ENCODE results near the gene WNT7B.

WNT7B gene

DNA sequence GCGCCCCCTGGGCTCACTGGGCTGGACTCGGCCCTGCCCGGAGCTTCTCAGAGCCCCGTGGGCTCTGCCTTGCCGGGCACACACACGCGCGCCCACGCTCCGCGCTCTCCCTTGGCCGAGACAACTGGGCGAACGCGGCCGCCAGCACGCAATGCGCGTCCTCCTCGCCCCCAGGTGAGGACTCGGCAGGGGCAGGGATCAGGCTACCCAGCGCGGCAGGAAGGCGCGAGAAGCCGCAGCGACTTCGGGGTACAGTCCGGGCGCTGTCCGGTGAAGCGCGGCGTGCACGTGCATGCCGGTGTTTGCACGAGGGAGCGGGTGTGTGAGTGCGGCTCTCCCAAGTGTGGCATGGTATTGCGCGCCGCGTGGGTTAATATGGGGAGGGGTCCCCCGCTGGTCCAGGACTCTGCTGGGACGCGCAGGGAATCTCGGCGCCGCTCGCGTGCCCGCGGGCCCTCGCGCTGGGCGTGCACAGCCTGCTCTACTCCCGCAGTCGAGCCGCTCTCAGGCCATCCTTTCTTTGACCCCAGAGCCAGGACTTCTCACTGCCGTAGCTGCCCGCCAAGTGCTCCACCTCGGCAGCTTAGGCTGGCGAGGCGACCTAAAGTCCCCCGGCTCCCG is 5.4 kb downstream of the WNT7B start:
- DNase-seq (ENCODE audit: low read depth), result no peak

DNA sequence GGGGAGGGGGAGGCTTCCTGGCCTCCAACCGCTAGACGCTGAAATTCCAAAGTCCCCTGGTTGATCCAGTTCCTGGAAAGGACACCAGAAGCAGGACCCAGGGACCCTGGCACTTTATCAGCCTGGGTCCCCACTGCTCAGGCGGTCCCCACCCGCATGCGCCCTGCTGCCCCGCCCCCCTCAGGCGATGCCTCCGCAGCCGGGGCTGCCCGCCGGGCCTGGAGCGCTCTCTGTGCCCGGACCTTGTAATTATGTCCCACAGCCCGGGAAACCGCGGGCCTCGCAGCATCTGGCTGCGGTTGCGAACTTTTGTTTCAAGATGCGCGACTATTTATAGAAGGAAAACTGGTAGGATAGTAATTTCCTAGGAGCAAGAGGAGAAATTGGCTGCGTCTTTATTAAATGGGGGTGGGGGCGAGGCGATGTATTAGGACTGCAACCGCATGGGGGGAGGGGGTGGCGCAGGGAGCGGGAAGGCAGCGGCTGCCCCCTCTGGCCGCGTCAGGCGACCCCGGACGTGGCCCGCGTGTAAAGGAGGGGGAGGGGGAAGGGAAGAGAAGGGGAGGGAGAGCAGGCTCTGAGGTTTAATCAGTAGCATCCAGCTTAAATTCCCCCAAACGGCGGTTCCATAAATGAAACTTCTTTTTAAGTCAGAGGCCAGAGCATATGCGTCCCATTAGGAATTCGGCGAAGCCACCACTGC is 6.1 kb downstream of the WNT7B start:
- no peak for DNase-seq (ENCODE audit: low read depth)

DNA sequence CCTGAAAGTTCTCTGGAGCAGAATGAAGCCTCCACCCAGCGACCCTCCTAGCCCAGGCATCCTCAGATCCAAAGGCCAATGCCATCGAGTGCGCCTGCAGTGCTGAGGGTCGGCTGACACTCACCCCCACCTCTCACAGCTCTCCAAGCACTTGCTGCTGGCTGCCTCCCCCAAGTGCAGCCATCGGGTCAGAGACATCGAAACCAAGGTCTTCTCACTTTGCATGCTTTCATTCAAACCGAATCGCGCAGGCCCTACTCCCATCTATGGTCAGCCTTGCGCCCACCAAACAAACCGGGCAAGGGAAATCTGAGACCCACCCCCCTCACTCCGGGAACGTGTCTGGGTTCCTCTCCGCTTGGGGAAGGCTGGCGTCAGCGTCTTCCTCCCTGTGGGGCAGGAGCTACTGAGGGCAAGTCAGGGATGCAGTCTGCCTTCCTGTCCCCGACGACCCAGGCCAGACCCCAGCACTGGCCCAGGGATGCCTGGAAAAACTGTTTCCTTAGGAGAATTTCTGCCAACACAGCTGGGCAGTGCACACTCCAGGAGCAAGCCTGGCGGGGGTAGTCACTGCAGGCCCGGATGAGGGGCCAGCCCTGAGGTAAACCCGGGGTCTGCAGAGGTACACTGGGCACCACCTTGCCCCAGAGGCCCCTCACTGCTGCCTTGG is 7.0 kb downstream of the WNT7B start:
- no peak for DNase-seq (ENCODE audit: low read depth)

DNA sequence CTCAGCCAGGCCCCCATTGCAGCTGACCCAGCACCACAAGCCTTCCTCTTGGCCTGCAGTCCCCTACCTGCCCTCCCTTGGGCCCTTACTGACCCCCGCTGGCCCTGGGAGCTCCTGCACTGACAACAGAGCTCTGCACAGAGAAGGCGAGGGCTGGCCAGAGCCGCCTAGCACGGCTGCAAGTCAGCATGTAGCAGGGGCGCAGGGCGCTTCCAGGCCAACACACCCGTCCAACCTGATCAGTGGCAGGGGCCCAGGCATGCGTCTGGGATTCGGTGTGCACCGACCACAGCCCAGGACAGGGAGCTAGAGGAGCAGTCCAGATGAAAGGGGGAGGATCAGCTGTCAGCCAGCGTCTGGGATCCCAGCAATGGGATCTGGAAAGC is 7.6 kb downstream of the WNT7B start:
- no peak for DNase-seq (ENCODE audit: low read depth)

DNA sequence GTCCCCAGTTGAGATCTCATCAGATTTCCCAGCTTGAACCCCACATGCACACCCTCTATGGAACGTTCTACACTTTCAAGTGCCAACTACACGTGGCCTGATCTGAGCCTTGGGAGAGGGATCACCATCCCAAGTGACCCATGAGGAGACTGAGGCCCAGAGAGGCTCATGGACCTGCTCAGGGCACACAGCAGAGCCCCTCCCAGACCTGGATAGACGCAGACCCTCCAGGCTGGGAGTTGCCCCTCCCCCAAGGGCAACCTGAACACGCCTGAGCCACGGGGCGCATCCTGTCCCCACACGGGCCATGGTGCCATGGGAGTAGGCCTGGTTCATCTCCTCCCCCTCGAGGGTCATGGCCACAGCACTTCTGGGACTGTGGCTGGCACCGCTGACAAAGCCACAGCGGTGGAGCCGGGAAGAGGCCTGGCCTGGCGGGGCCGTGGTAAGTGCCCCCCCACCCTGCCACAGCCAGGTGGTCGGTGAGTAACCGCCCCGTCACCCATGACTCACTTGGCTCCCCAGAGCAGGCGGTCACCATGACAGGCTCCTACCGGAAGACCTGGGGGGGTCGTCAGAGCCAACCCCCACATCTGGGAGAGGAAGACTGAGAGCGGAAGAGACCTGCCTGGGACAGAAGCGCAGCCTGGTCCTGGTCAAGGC is 8.1 kb downstream of the WNT7B start:
- no peak for DNase-seq (ENCODE audit: low read depth)

DNA sequence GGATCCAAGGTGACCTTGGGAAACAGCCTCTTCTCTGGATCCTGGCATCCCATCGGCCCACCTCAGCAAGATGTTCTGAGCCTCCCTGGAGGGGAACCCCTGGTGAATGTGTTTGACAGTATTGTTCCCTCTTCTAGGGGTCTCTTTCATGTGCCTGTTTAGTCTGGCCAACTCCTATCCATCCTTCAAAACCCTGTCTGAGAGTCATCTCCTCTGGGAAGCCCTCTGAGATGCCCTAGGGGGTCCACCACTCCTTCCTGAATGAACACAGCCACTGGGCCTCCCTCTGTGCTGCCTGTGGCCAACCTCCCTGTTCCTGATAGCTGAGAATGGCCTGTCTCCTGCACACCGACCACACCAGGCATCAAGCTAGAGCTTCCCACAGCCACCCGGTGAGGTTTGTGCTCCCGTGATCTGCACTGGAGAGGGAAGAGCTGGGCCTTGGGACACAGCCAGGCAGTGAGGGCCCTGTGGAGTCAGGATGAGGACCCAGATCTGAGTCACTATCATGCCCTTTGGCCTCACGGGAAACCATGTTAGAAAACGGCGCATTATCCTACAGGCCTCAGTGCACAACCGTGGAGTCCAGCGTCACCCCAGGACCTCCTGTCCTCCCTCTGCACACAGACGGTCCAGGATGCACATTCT is 8.8 kb downstream of the WNT7B start:
- no peak for DNase-seq (ENCODE audit: low read depth)

DNA sequence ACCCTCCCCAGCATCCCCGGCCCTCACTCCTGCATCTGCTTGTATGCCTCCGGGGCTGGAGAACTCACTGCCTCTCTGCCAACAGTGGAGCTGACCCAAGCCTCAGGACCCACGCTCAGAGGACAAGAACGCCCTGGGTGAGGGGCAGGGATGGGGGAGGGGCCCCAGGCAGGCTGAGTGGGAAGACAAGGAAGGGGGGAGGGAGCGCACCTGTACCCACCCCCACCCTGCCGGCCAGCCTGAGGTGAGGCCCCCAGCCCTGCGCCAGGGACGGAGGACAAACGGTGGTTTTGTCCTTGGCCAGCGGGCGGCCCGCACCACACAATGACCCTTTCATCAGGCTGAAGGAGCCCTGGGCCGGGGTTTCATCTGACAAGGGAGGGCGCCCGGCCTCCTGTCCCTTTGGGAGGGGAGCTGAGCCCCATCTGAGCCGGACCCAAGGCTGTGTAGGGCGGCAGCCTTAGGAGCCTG is 10.0 kb downstream of the WNT7B start:
- DNase-seq (ENCODE audit: low read depth), result no peak

DNA sequence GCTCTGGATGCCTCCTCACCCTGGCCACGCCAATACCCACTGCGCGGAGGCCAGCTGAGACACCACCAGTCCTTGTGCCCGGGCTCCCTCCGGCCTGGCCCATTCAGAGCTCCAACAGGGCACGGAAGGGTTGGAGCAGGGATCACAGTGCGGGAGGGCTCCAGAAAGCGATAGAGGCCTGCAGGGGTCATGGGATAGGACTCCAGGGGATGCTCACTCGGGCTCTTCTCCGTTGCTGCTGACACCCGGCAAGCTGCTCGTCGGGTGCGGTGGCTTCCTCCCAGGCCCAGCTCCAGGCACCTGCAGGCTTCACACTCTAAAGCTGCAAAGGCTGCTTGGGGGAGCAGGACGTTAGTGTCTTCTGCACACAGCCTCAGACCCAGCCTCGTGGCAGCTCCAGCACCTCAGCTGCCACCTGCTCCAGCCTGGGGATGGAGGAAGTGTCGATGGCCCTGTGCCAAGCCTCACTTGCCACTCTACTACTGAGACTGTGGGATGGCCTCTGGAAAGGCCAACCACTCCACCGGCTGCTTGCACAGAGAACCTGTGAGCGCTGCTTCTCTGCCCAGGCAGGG is 10.6 kb downstream of the WNT7B start:
- DNase-seq (ENCODE audit: low read depth), result no peak

DNA sequence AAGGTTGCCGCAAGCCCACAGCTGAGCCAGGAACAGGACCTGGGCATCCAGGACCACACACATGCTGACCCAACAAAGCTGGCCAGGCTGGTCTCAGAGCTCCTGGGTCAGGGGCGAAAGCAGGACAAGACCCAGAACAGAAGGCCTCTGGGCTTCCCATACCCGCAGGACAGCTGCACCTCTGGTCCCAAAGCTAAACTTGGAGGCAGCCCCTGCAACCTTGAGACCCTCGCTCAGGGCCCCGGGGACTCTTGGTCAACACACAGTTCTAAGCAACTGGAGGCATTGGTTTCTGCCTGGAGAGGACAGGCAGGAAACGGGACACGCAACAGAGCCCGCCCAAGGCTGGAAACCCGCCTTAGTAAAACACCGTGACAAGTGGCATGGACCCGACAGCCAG is 11.4 kb downstream of the WNT7B start:
- no peak for DNase-seq (ENCODE audit: low read depth)

DNA sequence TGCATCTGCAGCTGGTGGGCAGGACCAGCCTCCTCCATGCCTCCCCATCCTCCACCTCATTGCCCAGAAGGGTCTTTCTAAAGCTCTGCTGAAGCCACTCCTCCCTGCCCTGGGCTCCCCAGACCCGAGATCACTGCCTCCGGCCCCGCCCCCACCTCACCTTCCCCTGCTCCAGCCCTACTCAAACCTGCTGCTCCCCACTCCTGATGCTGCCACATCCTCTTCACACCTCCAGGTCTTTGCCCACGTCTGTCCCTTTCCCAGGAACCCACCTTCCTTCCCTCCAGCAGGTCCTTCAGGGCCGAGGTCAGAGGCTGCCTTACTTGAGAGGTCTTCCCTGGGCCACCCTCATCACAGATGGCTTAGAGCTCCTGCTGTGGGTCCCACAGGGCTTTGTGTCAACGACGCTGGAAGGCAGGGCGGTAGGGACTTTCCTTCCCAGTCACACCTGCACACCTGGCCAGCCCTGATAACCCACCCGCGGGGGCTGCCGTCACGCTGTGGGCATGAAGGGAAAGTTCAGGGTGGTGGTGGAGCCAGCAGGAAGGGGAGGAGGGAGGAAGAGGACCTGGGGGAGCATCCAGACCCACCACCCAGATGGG is 11.9 kb downstream of the WNT7B start:
- no peak for DNase-seq (ENCODE audit: low read depth)

DNA sequence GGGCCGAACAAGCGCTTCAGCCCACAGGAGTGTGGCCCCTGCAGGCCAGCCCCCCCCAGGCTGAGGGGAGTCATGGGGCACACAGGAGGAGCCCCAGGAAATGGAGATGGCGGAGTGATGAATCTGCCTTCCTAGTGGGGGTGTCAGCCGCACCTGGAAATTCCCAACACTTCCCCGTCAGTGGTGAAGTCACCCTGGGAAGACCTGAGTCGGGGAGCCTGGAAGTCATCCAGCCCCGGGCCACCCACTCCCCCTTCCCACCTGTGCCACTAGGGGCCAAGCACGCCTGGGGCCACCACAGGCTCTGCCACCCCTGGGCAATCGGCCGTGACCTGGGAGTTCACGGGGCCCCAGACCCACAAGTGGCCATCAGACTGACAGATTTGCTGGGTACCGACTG is 12.6 kb downstream of the WNT7B start:
- no peak for DNase-seq (ENCODE audit: low read depth)

DNA sequence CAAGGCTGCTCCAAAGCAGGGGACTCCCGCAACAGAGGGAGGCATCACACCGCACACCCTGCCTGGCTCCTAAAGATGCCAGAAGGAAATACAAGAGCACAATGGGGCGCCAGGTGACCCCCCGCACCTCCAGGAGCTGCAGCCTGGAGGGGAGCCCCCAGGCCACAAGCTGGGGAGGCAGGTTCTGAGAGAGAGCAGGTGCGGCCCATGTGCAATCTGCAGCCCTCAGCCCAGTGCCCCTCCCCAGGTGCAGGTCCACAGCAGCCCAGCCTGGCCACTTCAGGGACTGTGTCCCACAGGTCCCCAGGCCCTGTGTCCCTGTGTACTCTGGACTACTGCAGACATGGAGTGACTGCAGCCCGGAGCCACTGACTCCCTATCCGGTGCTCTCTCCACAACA is 13.1 kb downstream of the WNT7B start:
- no peak for DNase-seq (ENCODE audit: low read depth)

DNA sequence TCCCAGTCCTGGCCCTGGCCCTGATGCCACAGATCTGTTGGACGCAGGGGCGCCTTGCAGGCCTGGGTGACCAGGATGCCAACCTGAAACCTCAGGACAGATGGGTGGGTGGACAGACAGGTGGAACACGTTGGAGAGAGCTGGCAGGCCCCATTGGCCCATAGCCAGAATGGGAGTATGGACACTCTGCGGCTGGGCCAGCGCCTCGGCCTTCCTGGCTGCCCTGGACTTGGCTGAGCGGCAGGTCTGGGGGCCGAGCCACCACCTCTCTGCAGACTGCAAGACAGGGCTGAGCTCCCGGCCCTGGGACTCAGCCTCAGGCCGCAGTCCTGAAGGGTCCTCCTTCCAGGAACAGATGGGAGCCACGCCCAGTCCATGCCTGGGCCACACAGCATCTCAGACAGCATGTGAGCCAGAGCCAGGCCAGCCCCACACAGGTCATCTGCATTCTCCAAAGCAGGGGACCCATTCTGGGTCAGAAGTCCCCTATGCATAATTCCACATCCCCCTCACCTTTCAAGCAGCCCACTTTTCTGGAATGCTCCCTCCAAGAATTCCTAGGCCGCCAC is 14.1 kb downstream of the WNT7B start:
- DNase-seq (ENCODE audit: low read depth), result no peak

DNA sequence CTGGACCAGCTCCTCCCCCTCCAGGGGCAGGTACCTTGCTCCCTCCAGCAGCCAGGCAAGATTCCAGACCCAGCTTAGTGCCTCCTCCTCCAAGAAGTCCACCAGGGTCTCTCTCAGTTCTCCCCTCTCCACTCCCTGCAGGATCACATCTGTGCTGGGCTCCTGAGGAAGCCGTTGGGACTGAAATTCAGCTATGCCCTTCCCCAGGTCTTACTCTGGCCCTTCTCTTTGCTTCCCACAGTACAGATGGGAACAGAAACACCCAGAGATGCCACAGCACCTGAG is 14.6 kb downstream of the WNT7B start:
- DNase-seq (ENCODE audit: low read depth), result no peak

DNA sequence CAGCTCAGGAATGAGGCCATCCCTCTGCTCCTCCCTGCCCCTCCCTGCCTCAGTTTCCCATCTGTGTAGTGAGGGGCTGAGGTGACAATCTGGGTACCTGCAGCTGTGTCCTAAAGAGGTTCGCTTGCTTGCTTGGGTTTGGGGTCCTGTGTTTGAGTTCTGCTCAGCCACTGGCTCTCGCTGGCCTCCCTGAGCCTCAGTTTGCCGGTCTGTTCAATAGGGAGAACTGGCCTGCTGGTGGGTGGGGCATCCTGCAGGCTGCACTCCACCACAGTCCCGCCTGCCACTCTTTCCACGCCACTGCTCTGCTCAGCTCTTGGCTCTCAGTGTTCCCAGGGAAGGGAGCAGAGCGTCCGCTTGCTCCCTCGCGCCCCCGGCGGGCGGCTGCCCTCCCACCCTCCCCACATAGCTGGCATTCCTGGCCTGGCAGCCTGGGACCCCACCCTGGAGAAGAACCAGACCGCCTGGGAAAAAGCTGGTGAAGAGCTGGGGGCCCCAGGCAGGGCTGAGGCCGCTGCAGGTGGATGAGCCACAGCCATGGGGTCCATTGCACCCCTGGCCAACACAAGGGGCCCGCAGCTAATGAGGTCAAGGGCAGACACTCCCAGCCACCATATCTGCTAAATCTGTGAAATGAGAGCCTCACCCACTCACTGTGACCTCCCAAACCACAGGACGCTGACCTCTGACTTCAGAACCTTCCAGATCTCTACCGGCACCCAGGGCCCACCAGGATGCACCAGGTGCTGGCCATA is 15.1 kb downstream of the WNT7B start:
- no peak for DNase-seq (ENCODE audit: low read depth)

DNA sequence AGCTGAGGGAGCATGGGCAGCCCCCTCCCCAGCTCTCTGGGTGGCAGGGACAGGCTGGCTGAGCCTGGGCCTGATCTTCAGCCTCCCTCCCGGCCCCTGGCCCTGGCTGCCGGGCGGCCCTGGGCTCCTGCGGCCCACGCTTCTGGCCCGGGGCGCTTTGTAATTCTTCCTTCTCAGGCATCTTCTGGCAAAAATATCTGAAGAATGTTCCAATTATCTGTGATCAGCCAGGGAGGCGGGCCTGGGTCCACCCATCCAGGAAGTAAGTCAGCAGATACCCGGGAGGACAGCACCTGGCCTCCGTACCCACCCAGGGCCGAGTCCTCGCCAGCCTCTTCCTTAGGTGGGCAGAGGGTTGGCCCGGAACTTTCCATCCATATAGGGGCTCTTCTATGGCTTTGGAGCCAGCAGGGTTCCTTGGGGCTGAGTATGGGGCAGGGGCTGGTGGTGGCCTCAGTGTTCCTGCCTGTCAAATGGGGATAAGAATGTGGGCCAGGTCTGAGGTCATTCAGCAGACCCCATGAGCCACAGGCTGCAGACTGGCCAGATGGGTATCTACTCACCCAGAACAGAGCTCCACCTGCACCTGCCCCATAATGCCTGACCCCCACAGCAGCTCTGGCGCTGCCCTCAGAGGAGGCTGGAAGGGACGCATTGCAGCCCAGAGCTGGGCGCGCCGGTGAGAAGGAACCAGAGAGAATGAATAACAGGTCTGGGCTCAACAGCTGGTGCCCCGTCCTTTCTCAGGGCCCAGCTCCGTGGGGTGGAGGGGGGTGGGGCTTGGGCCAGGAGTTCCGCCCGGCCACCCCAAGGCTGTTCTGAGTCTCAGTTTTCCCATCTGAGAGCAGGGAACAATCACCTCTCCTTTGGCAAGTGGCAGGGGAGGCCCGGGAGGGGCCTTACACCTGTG is 16.2 kb downstream of the WNT7B start:
- no peak for DNase-seq (ENCODE audit: low read depth)

DNA sequence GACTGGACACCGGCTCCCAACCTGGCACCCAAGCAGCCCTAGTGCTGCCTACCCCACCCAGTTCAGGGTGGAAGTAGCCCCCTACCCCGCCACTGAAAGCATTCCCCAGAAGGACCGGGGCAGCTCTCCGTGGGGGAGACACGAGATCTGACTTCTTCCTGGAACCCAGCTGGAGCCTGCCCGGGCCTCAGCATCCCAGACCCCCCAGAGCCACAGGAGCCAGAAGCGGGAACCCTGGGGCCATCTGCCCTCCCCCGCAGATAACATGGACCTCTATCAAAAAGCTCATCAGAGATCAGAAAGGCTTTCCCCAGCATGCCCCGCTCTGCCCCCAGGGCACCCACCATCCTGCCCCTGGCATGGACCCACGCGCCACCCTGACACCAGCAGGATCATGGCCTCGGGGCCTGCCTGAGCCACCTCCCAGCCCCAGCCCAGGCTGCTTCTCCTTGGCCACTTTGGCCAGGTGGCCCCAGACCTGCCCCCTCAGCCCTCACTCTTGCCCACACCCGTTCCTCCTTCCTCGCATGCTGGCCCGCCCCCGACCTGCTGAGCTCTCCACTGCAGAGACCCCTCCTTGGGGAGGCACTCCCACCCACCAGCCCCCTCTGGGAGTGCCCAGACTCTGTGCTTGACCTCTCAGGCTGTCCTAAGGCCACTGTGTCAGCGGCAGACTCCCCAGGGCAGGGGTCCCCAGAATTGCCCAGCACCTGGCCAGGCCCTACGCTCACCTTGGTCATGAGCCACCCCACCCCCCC is 17.1 kb downstream of the WNT7B start:
- DNase-seq (ENCODE audit: low read depth), result no peak

DNA sequence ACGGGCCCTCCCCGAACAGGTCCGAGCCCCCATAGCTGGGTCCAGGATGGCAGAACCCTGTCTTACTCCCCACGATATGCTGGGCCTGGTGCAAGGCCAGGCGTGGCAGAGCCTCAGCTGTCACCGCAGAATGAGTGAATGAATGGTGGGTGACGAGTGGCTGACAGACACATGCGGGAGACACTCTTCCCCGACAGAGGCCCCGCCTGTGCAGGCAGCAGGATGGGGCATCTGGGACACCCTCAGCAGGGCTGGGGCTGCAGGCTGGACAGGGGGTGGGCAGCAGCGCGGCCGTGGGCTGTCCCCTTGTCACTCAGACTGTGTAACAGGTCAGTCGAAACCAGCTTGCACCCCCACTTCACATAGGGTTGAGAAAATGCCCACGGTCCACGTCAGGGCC is 18.0 kb downstream of the WNT7B start:
- DNase-seq (ENCODE audit: low read depth), result no peak

DNA sequence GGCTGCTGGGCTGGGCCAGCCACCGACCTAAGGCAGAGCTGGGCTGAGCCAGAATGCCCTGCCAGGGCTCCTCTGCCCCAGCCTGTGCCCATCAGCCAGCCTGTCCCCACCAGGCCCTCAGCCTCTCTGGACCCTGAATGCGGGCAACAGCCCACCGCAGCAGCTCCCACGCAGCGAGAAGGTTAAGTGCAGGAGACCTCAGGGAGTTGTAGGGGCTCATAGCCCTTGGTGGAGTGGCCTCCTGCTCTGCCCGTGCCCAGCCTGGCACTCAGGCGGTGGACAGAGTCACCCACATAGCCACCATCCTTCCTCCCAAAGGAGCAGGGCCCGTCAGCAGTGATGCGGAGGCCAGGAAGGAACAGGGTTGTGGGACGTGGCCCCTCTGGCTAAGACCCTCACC is 19.1 kb downstream of the WNT7B start:
- no peak for DNase-seq (ENCODE audit: low read depth)

Data from stimulated activated CD8-positive, alpha-beta memory T cell treated with anti-CD3 and anti-CD28 coated beads, Interleukin-12 subunit alpha, Interleukin-12 subunit beta, amount 100 ng/mL, for 1 hour (primary cell).